ENCODE data around the gene ID1.
A peak's percentile ranks its signal among the peaks of the same experiment; 100 is the strongest.

ID1 gene

GRCh38 chr20:31605031-31605901, at the start of gene ID1:
Gene ID1 (plus strand): TSS chr20:31605289. CDS start chr20:31605388, 99 bp downstream.
- no peak for TF ChIP-seq CTCF (IDR thresholded peaks at IDR 0.05; ENCODE audit: control extremely low read depth, extremely low read depth, low read depth, missing control alignments)
- CTCF ChIA-PET: interaction anchor here (0.8 to 19.2 kb wide), 13 partner anchors 8 to 118 kb away, joined by 3 to 642 read pairs (median 5); partner anchors contain the start of gene BCL2L1
- POLR2A ChIA-PET: interaction anchor here (0.5 to 1.8 kb wide), 3 partner anchors 12 to 42 kb away, joined by 3 to 7 read pairs (median 7); no protein-coding TSS in a partner anchor
- DNase-seq (ENCODE audit: extremely low spot score): peak; percentile 91

- DNase-seq (ENCODE audit: extremely low spot score): no peak
- no peak for TF ChIP-seq CTCF (IDR thresholded peaks at IDR 0.05; ENCODE audit: control extremely low read depth, extremely low read depth, low read depth, missing control alignments)
- ChIA-PET CTCF (interaction anchor here (0.6 to 14.5 kb wide), 13 partner anchors 8 to 161 kb away, joined by 3 to 642 read pairs (median 5); partner anchors contain the start of gene ID1), POLR2A (no interaction called here)
These were observed 45.4 kb upstream of the ID1 start for GRCh38 chr20:31559704-31560093.

- DNase-seq (ENCODE audit: extremely low spot score): peak; percentile 71
- TF ChIP-seq CTCF (IDR thresholded peaks at IDR 0.05; ENCODE audit: control extremely low read depth, extremely low read depth, low read depth, missing control alignments): peak; percentile 87
- CTCF ChIA-PET: interaction anchor here (0.6 to 14.5 kb wide), 21 partner anchors 8 to 263 kb away, joined by 3 to 642 read pairs (median 4); partner anchors contain the start of genes HM13 and ID1
- POLR2A ChIA-PET: no interaction called here
These were observed 44.9 kb upstream of the ID1 start for GRCh38 chr20:31560094-31560745.

GRCh38 chr20:31560746-31561598, 44.1 kb upstream of the ID1 start:
- DNase-seq (ENCODE audit: extremely low spot score): no peak
- ChIA-PET CTCF (interaction anchor here (0.6 to 14.5 kb wide), 24 partner anchors 8 to 263 kb away, joined by 3 to 642 read pairs (median 5); partner anchors contain the start of genes HM13 and ID1), POLR2A (no interaction called here)
- TF ChIP-seq CTCF (IDR thresholded peaks at IDR 0.05; ENCODE audit: control extremely low read depth, extremely low read depth, low read depth, missing control alignments): no peak

- CTCF ChIA-PET: interaction anchor here (0.7 to 14.5 kb wide), 16 partner anchors 9 to 201 kb away, joined by 3 to 642 read pairs (median 6); partner anchors contain the start of genes HM13 and ID1
- TF ChIP-seq CTCF (IDR thresholded peaks at IDR 0.05; ENCODE audit: control extremely low read depth, extremely low read depth, low read depth, missing control alignments): no peak
- POLR2A ChIA-PET: interaction anchor here (0.9 to 1.1 kb wide), 3 partner anchors 11 to 50 kb away, joined by 3 to 4 read pairs (median 3); partner anchors contain the start of gene ID1
- no peak for DNase-seq (ENCODE audit: extremely low spot score)
These were observed 42.8 kb upstream of the ID1 start for GRCh38 chr20:31562241-31562640.
